K562 (cell line): ENCODE data around the gene CTNS. TPM values are rescaled to one million over a fixed set of nuclear protein-coding genes. Genes with fewer than 3 reads are reported as not detected.

ENCODE experiments used
- CREB5 ChIP-seq: fragments of 250-450 bp; sonication (Bioruptor Pico); IDR thresholded peaks from 2 replicates; pipeline ENCODE4 v1.5.0; 2020; ENCODE audit warnings: mild to moderate bottlenecking
- DIDO1 ChIP-seq: fragments of 450-650 bp; IDR thresholded peaks from 2 replicates; pipeline ENCODE4 v1.6.1; 2016; ENCODE audit warnings: low read depth, missing biosample characterization, missing genetic modification characterization
- HDAC2 ChIP-seq: fragments of 450-650 bp; IDR thresholded peaks from 2 replicates; pipeline ENCODE4 v1.6.1; 2016; ENCODE audit warnings: mild to moderate bottlenecking
- HNRNPLL ChIP-seq: fragments of 200-400 bp; formaldehyde crosslinking; IDR thresholded peaks from 2 replicates; pipeline ENCODE4 v1.6.1; 2017; ENCODE audit warnings: low read length, low read depth, mild to moderate bottlenecking; ENCODE audit not compliant: poor library complexity, severe bottlenecking
- KLF10 ChIP-seq: fragments of 250-450 bp; sonication (Bioruptor Pico); IDR thresholded peaks from 2 replicates; pipeline ENCODE4 v1.6.1; 2021; ENCODE audit warnings: matching md5 sums
- MLX ChIP-seq, 2 experiments: fragments of 450-650 bp in 1 of 2; sonication (generic) in 1 of 2; formaldehyde crosslinking; conservative IDR thresholded peaks; 2 replicates each; pipeline versions ENCODE4 v1.4.0 to v1.8.1; 2020 to 2022; ENCODE audit warnings: mild to moderate bottlenecking in 1 of 2, missing genetic modification reagents in 1 of 2
- NONO ChIP-seq, 2 experiments: fragments of 200-400 bp in 1 of 2; fragments of 450-650 bp in 1 of 2; formaldehyde crosslinking in 1 of 2; IDR thresholded peaks; 2 replicates each; pipeline ENCODE4 v1.6.1; 2017; ENCODE audit warnings: low read depth in 2 of 2, mild to moderate bottlenecking in 2 of 2, moderate library complexity in 2 of 2, low read length in 1 of 2
- PATZ1 ChIP-seq: fragments of 250-450 bp; sonication (Bioruptor Pico); IDR thresholded peaks from 2 replicates; pipeline ENCODE4 v1.5.0; 2020; ENCODE audit warnings: mild to moderate bottlenecking, borderline replicate concordance
- PRDM10 ChIP-seq: fragments of 450-650 bp; IDR thresholded peaks from 2 replicates; pipeline ENCODE4 v1.6.1; 2018; ENCODE audit not compliant: partially characterized antibody
- RFX5 ChIP-seq: IDR thresholded peaks from 2 replicates; pipeline ENCODE4 v1.6.1; 2011; ENCODE audit warnings: low read depth, mild to moderate bottlenecking, improper control_type of control experiment, low read length
- RFX7 ChIP-seq: fragments of 250-450 bp; sonication (Bioruptor Pico); IDR thresholded peaks from 2 replicates; pipeline ENCODE4 v1.5.1; 2021; ENCODE audit warnings: mild to moderate bottlenecking
- SMARCA5 ChIP-seq: fragments of 450-650 bp; IDR thresholded peaks from 2 replicates; pipeline ENCODE4 v1.6.1; 2016
- XRCC3 ChIP-seq: fragments of 450-650 bp; IDR thresholded peaks from 2 replicates; pipeline ENCODE4 v1.6.1; 2017; ENCODE audit warnings: mild to moderate bottlenecking, moderate library complexity
- ZFX ChIP-seq: sonication (generic); formaldehyde crosslinking; IDR thresholded peaks from 2 replicates; pipeline ENCODE4 v1.8.0; 2022; ENCODE audit warnings: mild to moderate bottlenecking, missing genetic modification reagents, moderate library complexity
- ZNF384 ChIP-seq: IDR thresholded peaks from 2 replicates; pipeline ENCODE4 v1.6.1; 2012; ENCODE audit warnings: low read depth, low read length, improper control_type of control experiment
- ZNF584 ChIP-seq: fragments of 200-800 bp; sonication (Bioruptor generic); IDR thresholded peaks from 2 replicates; pipeline ENCODE4 v1.6.1; 2016; ENCODE audit warnings: low read depth, mild to moderate bottlenecking, missing genetic modification characterization, missing compliant biosample characterization
- ZNF699 ChIP-seq: fragments of 250-450 bp; sonication (Bioruptor Pico); IDR thresholded peaks from 2 replicates; pipeline ENCODE4 v1.8.0; 2021; ENCODE audit warnings: mild to moderate bottlenecking, moderate library complexity; ENCODE audit not compliant: insufficient replicate concordance
- ZNF707 ChIP-seq: fragments of 250-450 bp; sonication (Bioruptor Pico); conservative IDR thresholded peaks from 2 replicates; pipeline ENCODE4 v1.8.0; 2022; ENCODE audit warnings: inconsistent platforms, mild to moderate bottlenecking, moderate library complexity
- polyA plus RNA-seq, 8 experiments: library from polyadenylated mRNA; depleted of rRNA in 4 of 8; stranded (reverse) in 5 of 8; unstranded in 3 of 8; fragments of >200 nt; fragmentation: Nextera tagmentation in 2 of 8; fragmentation: Illumina TruSeq in 1 of 8; extraction: Ambion mirVana in 2 of 8; extraction: Trizol in 1 of 8; gene quantifications; 2 replicates each; pipeline versions ENCODE4 v1.2.1 to v1.2.3, GENCODE V29; 2011 to 2014; ENCODE audit warnings: inconsistent platforms in 1 of 8, missing spikeins in 1 of 8
- total RNA-seq, 7 experiments: library from RNA; depleted of rRNA in 6 of 7; stranded (reverse); fragments of >200 nt in 6 of 7; fragmentation: Illumina TruSeq in 2 of 7; extraction: Trizol in 2 of 7; gene quantifications; 2 replicates each; pipeline versions ENCODE4 v1.2.1 to v1.2.3, GENCODE V29; 2011 to 2021; ENCODE audit warnings: low replicate concordance in 1 of 7

CTNS gene
- total and polyA plus RNA-seq, 9 of the 15 experiments (the other 6 are each of a cell fraction or from before 2014, with no cell fraction given): 0.66 to 8.4 (median 4.9) TPM

GRCh38 chr17:3668279-3669084 is 31.9 kb downstream of the CTNS start, which contains the start of the genes EMC6 and TAX1BP3 (continued):
- TF ChIP-seq PRDM10 (no peak), KLF10 (CRISPR knock-in tag) (no peak), HNRNPLL (no peak), RFX5 (no peak), ZNF707 (CRISPR knock-in tag) (no peak), HDAC2 (no peak), NONO (IDR thresholded peaks at IDR 0.05; ENCODE audit: low read depth in 2 of 2, low read length in 1 of 2) (0 out of 4 replicates have a peak, but pooled peaks of 1 of the 2 experiments have one; percentile 36), CREB5 (CRISPR knock-in tag) (no peak), ZNF584 (CRISPR knock-in tag) (no peak), ZNF384 (no peak), ZFX (CRISPR knock-in tag) (peak; percentile 84), SMARCA5 (no peak), ZNF699 (CRISPR knock-in tag) (no peak), MLX (CRISPR knock-in tag; conservative IDR thresholded peaks at IDR 0.05) (no peak), DIDO1 (tag) (no peak), RFX7 (no peak), XRCC3 (no peak), PATZ1 (CRISPR knock-in tag) (no peak)
